Right lobe of liver (tissue), 4 donors: ENCODE results near the gene WDR1.

Experiments
- CTCF ChIP-seq, 4 donors: fragments of 200-600 bp in 3 of 4; fragments of 450-650 bp in 1 of 4; IDR thresholded peaks; one replicate each; pipeline versions ENCODE4 v1.5.1 to v1.8.0; 2016 to 2022; ENCODE audit warnings: antibody characterized with exemption in 4 of 4, mild to moderate bottlenecking in 2 of 4
- POLR2A ChIP-seq: fragments of 450-650 bp; IDR thresholded peaks from one replicate; pipeline ENCODE4 v1.6.1; 2017; ENCODE audit warnings: antibody characterized with exemption, mild to moderate bottlenecking
- donor health status: DM: no; HTN: no; CAD: no.
- donor health status: DM: no; HTN: no; CAD: no.
- donor health status: DM: no; HTN: yes; CAD: no.

DNA sequence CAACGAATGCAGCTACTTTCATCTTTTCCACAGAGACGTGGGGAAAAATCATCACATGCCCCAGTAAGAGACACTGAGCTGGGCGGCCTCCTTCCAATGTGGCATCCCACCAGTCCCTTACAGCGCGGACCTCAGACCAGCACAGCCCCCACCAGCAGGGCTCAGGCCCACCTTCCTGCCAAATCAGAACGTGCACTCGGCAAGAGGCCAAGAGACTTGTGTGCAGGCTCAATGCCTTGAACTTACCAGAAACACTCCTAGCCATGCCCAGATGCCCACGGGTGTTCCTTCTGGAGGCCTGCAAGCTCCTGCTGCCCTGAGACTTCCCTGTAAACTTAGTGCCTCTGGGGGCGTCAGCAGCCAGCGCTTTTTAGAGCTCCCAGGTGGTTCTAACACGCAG, 31.2 kb downstream of the WDR1 start:
- no peak for TF ChIP-seq CTCF (IDR thresholded peaks at IDR 0.05)
- TF ChIP-seq POLR2A = no peak
